ENCODE measurements around the gene COQ6.
A peak's percentile ranks its signal among the peaks of the same experiment; 100 is the strongest.
"Not testable (repeated sequence)": the region's sequence is repeated elsewhere in the genome, so short reads cannot be mapped to it uniquely, and the experiment has no call there.

COQ6 gene

DNA sequence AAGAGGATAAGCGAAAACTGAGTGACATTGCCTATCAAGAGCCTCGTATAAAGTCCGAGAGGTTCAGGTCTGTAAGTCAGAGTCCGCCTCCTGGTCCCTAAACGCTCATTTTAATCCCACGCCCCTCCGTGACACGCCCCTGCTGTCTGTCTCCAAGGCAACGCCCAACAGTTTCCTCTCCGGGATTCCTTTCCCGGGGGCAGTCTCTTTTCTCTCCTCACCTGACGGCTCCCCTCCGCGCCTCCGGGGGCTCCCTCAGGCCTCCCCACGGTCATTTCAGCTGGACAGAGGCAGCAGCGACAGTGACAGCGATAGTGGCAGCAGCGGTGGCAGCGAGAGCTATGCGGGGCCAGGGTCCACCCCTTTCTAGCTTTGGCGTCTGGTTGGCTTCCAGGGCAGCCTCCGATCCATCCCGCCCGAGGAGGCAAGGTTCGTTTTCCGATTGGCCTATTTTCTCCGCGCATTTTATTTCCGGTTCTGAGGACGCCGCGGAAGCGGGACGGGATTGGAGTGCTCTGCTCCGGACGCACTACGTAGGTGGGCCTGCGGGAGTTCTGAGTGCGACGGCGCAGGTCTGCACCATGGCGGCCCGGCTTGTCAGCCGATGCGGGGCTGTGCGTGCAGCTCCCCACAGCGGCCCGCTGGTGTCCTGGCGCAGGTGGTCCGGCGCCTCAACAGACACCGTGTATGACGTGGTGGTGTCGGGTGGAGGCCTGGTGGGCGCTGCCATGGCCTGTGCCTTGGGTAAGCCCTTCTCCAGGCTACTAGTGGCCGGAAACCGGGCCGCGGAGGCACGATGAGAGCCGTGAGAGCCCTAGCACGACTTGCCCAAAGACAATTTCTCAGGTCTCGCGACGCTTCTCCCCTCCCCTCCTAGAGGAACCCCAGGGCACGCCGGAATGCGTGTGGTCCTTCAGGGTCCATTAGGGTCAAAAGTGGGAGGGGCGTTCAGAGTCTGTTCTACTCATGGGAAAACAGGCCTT is at the start of gene COQ6, which contains the start of gene FAM161B:
Gene COQ6, plus strand, starts transcription at position 551 of the 983 bp plus-strand sequence. Its CDS starts 31 bp downstream, at position 582.
Gene FAM161B, minus strand, starts transcription at position 343 of the 983 bp plus-strand sequence. Its CDS starts 68 bp downstream, at position 275.
- peak; percentile 96 for DNase-seq

DNA sequence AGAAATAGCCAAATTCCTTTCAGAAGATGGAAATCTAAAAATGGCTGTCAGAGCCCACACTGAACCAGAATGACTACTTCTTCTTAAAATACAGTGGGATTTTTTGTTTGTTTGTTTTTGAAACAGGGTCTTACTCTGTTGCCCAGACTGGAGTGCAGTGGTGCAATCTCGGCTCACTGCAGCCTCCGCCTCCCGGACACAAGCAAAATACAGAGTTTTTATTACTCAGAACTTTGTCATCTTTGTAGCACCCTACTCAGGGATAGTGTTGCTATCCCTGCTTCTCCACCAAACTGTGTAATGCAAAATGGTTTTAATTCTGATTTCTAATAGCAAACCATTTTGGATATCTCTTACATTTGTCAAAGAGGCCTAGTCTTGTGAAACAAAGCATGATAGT is 47.1 kb upstream of the COQ6 start:
- no peak for DNase-seq

DNA sequence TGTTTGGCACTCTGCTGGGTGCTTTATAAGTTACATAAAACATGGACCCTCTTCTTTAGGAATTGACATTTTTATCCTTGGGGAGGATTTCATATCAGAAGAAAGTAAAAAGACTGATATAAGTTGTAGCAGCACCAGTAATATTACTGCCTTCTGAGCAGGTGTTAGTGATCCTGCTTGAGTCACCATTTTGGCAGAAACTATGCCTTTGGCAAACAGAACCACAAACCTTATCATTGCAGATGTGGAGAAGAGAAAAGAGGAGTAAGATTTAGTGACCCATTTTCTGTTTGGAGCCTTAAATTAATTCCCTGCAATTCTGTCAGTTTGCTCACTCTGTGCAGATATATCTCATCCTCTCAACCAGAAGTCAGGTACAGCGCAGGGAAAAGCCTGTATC is 40.4 kb upstream of the COQ6 start:
- no peak for DNase-seq

DNA sequence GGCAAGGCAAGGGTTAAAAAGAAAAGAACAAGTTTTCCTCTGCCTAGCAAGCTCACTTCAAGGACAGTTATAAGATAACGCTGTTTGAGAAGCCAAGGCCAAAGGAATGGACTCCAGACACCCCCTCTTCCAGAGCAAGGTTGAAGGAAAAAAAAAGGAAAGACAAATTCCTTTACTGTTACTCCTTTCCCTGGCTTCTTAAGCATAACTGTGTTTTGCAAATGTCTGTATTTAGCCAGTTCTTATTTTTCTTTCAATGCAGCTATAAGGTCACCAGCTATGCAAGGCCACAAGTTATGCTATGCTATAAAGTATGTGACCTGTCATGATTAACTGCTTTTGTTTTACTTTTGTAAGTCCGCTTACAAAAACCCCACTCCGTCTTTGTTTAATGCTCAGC is 36.8 kb upstream of the COQ6 start:
- DNase-seq = no peak

DNA sequence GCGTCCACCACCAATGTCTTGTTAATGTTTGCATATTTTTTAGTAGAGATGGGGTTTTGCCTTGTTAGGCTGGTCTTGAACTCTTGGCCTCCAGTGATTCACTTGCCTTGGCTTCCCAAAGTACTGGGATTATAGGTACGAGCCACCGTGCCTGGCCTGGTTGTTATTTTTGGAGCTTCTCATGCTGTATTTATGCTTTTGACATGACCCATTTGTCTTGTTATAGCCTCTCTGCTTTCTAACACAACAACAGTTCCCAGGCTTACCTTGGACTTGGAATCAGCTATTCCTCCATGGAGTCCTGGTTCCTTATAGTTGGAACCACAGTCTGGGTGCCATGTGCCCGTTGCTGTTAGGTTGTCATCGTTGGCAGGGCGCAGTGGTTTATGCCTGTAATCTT is 33.8 kb upstream of the COQ6 start:
- DNase-seq = no peak

DNA sequence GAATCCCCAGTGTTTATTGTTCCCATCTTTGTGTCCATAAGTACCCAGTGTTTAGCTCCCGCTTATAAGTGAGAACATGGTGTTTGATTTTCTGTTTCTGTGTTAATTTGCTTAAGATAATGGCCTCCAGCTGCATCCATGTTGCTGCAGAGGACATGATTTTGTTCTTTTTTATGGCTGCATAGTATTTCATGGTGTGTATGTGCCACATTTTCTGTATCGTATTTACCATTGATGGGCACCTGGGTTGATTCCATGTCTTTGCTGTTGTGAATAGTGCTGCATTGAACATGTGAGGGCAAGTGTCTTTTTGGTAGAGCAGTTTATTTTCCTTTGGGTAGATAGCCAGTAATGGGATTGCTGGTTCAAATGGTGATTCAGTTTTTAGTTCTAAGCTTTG is 30.6 kb upstream of the COQ6 start:
- DNase-seq = not testable (repeated sequence)

DNA sequence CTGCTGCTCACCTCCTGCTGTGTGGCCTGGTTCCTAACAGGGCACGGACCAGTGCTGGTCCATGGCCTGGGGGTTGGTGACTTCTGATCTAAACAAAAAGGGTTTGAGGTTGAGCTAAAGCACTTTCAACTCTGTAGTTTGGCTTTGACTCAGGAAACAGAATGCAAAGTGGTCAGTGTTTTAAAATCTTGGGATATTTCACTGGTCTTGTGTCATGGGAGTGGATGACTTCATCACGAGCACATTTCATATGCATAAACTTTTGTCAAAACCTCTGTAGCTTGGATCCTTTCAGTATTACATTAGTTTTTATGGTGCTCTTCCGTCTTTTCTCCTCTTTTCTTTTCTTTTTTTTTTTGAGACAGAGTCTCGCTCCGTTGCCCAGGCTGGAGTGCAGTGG is 25.8 kb upstream of the COQ6 start:
- DNase-seq = no peak

DNA sequence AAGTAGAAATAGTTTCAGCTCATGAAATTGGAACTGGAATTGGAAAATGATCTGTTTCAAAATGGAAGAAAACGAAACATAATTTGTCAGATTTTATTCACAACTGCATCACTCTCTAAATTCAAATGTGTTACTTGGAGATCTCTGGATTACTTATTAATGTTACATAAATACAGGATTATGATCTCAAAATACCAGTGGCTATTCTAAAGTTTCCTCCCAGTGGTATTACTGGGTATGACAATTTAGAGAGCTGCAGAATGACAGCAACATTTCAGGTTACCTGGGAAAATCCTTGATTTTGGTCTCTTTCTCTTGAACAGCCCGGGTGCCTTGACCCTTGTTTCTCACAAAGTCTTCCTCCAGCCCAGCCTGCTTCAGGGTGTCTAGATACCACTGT is 14.4 kb upstream of the COQ6 start:
- peak; percentile 10 for DNase-seq

DNA sequence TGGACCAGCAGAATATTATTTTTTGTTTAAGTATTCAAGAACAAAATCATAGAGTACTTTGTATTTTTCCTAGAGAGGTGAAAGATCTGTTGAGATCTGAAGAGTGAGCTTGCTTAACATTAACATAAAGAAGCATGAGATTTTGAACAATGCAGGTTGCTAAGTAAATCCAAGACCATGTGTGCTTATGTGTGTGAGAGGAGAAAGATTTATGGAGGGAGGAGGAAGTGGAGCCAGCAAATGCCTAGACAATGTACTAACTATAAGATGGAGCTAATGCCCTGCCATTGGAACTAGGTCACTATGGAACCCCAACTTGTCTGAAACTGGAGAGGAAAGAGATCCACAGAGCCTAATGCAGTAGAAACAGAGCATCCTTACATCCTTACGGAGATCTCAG is 13.6 kb upstream of the COQ6 start:
- DNase-seq = no peak

DNA sequence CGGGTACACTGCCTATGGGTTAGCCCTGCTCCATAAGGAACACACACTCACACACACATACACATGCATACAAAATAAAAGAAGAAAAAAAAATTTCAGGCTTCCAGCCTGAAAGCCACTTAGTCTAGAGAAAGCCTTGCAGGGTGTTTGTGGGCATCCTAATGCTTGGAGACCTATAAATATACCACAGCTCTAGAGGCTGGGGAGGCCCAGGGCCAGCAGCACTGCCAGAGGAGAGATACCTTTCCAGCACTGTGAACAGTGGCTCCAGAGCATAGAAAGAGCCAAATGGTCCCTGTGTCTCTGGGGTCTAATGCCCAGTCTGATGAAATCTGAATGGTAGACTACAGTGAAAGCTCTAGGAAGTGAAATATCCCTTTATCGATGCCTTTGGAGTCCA is 13.1 kb upstream of the COQ6 start:
- no peak for DNase-seq

DNA sequence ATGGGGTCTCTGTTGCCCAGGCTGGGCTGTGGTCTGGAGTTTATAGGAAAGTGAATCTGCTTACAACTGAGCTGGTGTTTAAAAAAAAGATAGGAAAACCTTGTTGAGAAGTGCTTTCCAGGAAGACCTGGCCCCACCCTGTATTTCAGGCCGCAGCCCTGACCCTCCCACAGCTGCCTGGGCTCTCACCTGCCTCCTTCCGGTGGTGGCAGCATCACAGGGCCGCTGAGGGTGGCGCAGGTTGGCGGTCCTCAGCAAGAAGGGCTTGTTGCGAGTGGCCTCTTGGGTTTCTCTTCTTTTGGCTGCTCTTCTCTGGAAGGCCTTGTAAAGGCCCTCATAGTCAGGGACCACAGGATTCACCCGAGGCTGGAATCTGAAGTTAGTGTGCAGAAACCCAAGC is 7.9 kb upstream of the COQ6 start:
- DNase-seq = no peak

DNA sequence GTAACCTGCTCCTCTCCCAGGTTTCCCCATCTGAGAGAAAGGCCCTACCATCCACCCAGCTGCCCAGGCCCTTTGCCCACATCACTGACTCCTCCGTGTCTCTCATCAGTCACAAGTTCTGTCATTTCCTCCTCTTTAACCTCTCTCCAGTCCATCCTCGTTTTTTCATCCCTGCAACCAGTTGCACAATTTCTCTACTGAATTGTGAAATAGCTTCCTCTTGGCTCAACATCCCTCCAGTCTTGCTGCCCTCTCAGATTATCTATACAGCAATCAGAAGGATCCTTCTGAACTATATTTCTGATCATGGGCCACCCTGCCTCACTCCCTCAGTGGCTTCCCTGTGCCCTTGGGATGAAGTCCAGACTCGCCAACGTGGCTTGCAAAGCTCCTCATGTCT is 7.0 kb upstream of the COQ6 start:
- DNase-seq = peak; percentile 77

DNA sequence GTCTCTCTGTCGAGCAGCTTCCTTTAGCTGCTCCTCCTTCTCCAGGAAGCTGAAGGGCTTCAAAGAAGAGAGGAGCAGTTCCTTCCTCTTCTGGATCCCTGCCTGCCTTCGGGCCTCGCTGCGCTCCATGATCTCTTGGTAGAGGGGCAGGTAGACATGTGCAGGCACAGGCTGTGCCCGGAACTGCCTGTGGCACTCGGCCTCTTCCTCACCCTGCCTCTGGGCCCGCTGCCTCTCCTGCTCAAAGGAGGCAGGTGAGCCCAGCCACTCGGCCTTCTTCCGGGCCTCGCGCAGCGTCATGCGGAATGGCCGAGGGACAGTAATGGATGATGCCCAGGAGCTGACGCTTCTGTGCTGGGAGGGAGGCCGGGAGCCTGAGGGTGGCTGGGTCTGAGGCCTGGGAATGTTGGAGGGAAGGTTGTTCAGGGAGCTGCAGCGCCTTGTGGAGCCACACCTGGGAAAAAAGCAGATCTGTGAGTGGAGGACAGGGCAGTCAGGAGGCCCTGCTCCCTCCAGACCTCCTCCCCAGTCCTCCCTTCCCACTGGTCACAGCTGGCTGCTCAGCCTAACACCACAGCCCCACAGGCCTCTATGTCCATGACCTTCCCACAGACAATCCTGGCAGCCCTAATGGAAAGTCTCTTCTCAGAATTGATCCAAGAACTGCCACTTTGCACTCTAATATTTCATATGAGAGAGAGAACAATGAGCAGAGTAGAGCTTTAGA is 5.5 kb upstream of the COQ6 start:
- DNase-seq = no peak

DNA sequence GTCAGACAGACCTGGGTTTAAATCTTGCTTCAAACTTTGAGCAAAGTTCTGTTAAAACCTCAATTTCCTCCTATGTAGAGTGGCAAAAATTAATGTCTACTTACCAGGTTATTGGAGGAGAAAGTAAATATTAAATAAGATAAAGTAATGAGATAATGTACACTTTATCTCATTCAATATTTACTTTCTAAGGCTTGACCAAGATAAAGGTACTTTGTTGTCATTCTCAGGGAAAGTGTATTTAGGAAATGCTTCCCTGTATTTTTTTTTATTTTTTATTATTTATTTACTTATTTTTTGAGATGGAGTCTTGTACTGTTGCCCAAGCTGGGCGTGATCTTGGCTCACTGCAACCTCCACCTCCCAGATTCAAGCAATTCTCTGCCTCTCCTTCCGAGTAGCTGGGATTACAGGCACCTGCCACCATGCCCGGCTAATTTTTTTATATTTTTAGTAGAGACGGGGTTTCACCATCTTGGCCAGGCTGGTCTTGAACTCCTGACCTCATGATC is 4.9 kb upstream of the COQ6 start:
- DNase-seq = no peak

DNA sequence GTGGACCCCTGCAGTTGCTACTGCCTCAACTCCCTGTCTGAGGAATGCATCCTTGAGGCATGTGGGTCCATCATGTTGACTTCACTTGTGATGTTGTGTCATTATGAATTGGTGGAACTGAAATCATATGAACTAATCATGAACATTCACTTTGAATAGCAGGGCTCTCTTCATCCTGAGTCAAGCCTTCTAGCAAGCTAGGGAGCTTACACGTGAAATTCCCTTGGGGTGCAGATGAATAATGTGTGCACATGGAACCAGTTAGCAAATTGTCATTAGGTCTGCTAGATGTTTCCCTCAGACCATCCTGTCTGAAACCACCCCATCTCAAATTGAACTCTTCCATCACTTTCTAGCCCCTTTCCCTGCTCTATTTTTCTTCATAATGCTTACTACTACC is 3.6 kb downstream of the COQ6 start:
- DNase-seq = no peak

DNA sequence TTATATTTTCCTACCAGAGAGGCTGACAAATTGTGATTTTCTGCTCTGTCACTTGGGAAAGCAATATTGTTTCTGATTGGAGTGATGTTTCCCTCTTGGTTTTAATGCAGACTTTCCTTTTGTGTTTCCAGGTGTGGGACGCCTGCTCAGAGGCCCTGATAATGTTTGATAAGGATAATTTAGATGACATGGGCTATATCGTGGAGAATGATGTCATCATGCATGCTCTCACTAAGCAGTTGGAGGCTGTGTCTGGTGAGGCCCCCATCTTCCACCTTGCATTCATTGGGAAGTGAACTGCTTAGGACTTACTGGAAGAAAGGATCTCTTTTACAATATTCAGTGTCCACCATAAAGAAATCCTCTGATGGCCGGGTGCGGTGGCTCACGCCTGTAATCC is 5.6 kb downstream of the COQ6 start:
- DNase-seq = no peak

DNA sequence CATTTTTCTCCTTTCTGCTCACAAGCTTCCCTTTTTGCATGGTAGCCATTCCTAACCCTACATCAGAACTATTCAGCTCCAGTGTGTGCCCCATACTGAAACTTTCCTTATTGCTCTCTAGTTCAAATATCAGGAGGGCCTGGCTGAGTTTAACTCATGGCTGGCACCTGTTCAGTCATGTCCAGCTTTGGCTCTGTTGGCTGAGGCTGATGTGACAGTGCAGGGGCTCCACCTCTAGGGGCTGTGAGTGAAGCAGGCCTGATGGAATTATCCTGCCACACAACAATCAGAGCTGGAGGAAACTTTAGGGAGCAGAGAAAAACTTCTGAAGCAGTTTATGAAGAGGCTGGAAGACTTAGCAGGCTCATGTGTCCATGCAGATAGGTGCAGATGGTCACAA is 8.5 kb downstream of the COQ6 start:
- DNase-seq = no peak

DNA sequence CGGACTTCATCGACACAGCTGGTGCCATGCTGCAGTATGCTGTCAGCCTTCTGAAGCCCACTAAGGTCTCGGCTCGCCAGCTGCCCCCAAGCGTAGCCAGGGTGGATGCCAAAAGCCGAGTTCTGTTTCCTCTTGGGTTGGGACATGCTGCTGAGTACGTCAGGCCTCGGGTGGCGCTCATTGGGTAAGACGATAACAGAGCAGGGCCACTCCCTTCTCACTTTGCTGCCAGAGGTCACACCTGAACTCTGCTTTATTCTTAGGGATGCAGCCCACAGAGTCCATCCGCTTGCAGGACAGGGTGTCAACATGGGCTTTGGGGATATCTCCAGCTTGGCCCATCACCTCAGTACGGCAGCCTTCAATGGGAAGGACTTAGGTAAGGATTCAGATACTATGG is 11.1 kb downstream of the COQ6 start:
- DNase-seq = no peak

DNA sequence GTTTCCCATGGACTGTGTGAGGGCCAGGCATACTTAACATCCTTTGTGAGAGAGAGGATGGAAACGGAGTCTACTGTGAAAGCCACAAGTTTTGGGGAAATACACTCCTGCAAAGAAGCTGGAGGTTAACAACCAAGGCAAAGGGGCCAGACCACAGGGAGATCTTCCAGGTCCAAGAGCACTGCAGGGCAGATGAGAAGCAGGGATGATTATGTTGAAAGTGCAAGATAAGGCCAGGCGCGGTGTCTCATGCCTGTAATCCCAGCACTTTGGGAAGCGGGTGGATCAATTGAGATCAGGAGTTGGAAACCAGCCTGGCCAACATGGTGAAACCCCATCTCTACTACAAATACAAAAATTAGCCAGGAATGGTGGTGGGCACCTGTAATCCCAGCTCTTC is 15.1 kb downstream of the COQ6 start:
- no peak for DNase-seq

DNA sequence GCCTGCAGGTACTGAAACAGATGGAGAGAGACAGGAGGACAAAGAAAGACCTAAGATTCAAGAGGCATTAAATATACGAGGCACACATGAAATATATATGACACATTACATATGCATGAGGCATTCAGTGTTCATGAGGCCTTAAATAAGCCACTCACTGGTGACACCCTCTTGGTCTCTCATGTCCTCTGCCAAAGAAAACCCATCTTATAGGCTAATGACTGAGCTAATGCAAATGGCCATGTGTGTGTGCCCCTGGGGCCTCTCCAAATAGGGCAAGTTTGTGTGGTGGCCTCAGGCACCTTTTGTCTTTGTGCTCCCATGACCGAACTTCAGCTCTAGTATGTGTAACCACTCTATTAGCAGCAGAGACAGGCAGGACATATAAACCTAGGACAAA is 18.8 kb downstream of the COQ6 start:
- no peak for DNase-seq

DNA sequence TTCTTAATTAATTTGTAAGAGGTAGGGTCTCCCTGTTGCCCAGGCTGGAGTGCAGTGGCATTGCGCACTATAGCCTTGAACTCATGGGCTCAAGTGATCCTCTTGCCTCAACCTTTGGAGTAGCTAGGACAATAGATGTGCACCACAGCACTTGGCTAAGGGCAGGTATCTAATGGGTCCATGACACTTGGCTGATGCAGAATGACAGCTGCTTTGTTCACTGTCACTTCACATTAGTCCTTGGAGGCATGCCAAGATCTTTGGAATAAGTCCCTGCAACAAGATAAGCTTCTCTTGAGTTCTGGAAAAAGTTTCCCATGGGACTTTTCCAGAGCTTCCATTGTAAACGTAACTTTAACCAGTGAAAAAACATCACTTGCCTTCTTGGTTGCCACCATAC is 23.4 kb downstream of the COQ6 start:
- no peak for DNase-seq

DNA sequence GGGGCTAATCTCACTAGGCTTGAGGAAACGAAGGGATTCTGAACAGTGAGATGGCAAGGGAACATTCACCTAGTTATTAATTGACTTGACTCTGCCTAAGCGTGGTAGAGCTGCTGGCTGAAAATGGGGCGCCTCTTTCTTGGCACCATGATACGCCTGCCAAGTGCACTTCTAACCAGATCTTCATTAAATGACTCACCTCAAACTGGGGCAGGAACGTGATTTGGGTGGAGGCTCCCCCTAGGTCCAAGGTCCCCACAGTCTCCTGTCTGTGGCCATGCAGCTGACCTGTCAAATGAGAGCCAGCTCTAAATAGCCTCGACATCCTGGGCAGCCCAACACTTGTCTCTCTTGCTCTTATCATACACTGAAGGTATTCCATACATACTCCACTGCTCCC is 26.0 kb downstream of the COQ6 start:
- DNase-seq = no peak

DNA sequence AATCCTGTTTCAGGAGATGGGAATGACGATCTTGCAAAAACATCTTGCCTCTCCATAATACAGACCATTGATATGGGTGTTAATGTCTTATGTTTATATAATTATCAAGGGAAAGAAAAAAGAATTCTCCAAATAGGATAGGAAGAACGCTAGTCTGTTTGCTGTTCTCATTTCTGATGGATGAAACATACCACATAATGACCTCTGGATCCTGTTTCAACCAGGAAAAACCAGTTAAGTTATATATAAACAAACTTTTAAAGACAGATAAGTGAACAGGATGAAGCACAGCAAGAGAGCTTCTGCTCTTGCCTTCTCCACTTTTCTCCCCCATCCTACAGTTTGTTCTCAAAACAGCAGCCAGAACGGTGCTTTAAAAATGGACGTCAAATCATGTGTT is 27.8 kb downstream of the COQ6 start:
- no peak for DNase-seq

DNA sequence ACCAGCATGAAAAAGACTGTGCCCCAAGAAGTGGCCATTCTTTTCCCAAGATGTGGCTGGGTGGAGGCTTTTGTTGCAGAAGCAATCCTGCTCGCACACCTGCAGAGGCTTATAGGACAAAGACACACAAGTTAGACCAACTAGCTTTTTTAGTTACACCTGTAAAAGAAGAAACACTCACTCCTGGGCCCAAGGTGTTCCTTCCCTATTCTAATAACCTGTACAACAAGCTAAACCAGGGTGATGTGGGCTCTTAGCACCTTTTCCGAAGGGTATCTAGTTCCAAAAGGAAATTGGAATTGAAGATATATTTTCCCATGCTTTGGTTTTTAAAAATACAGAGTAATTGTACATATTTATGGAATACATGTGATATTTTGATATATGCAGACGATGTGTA is 38.0 kb downstream of the COQ6 start:
- DNase-seq = no peak
